Ammon's horn (tissue), 1 donor: ENCODE measurements around the gene SCCPDH.

Experiments
- DNase-seq: peaks from one replicate; pipeline ENCODE4 v3.0.0-alpha.2; 2016; ENCODE audit warnings: low spot score

SCCPDH gene

GRCh38 chr1:246786606-246787238, 62.5 kb downstream of the SCCPDH start:
- no peak for DNase-seq

GRCh38 chr1:246787781-246788513, 63.7 kb downstream of the SCCPDH start:
- no peak for DNase-seq

GRCh38 chr1:246788895-246789338, 64.7 kb downstream of the SCCPDH start:
- no peak for DNase-seq

- DNase-seq: no peak
Observed at GRCh38 chr1:246789454-246790339, 65.5 kb downstream of the SCCPDH start.

GRCh38 chr1:246790364-246790763, 66.2 kb downstream of the SCCPDH start:
- DNase-seq: no peak

GRCh38 chr1:246790833-246791232, 66.6 kb downstream of the SCCPDH start:
- DNase-seq: no peak

DNA sequence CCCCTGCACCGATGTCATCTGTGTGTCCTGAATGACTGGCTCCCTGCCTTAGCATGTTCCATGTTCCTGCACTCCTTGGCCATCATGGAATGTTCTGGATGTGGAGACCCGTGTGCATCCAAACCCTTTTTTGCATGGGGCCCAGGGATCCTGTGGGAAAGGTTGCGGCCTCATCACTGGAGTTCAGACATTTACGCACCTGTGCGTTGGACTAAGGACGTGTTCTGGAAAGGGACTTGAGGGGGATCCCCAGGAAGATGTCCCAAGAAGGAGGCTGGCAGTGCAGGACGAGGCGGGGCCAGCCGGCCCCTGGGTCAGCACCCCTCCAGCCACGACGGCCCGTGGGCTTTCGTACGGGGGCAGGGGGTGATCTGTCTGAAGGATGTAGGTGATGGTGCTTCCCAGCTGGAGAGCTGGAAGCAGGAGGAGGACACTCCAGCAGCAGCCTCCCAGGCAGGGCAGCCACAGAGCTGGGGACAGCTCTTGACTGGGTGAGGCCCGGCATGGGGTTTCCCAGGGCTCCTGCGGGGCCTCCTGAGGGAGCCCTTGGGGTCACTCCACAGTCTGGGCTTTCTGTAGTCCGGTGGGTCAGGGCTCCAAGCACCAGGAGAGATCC, 67.2 kb downstream of the SCCPDH start:
- DNase-seq: no peak

- DNase-seq: no peak
Observed at GRCh38 chr1:246792603-246793002, 68.4 kb downstream of the SCCPDH start.

DNA sequence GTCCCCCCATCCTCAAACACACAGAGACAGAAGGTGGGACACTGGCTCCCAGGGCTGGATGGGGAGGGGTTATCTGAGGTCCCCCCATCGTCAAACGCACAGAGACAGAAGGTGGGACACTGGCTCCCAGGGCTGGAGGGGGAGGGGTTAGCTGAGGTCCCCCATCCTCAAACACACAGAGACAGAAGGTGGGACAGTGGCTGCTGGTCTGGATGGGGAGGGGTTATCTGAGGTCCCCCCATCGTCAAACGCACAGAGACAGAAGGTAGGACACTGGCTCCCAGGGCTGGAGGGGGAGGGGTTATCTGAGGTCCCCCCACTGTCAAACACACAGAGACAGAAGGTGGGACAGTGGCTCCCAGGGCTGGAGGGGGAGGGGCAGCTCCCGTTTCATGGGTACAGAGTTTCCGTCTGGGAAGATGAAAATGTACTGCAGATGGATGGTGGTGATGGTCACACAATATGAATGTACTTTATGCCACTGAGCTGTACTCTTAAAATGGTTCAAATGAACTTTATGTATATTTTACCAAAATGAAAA, 69.2 kb downstream of the SCCPDH start:
- no peak for DNase-seq

DNA sequence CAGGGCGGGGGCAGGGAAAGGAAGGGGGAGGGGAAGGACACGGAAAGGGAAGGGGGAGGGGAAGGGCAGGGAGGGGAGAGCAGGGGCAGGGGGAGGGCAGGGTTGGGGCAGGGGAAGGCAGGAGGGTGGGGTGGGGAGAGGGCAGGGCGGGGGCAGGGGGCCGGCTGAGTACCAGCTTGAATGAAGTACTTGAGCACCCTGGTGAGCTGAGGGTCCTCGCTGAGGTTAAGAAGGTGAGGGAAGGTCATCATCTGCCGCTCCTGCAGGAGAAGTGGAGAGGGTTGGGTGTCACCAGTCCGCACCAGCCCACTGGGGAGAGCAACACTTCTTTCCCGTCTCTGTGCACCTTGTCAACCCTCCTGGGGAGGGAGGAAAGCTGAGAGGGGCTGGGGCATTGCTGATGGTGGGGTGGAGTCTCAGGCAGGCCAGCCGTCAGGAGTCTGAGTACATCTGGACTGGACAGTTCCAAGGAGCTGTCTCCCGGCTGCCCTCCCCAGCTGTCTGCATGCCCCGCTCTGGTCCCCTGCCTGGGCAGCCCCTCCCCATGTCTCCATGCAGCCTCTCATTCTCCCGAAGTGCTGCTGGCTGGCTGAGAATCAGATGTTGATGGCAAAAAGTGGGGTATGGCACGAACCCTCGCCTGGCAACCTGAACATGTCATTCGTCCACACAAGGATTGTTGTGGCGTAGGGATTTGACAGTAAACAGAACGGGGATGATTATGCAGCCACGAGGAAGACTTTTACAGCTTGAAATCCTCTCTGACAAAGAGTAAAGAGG, 70.0 kb downstream of the SCCPDH start:
- no peak for DNase-seq

GRCh38 chr1:246794828-246795671, 70.8 kb downstream of the SCCPDH start:
- DNase-seq: no peak

- no peak for DNase-seq
Observed at GRCh38 chr1:246795906-246796694, 71.9 kb downstream of the SCCPDH start.

- DNase-seq: no peak
Observed at GRCh38 chr1:246797157-246797556, 72.9 kb downstream of the SCCPDH start.

DNA sequence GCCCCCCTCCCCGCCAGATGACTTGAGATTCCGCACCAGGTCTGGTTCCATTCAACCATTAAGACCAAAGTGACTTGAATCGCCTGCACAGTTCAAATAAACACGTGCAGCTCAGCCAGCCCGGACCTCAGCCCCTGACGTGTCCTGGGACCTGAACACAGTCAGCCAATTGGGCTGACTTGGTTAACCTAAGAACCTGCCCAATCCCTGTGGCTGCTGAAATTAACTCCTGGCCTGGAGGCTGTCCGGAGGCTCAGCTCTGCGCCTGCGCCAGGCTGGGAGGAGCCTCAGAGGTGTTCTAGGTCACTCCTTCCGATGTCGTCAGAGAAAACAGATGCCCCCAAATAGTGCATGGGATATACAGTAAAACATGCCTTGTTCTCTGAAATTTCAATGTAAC, 73.4 kb downstream of the SCCPDH start:
- no peak for DNase-seq

DNA sequence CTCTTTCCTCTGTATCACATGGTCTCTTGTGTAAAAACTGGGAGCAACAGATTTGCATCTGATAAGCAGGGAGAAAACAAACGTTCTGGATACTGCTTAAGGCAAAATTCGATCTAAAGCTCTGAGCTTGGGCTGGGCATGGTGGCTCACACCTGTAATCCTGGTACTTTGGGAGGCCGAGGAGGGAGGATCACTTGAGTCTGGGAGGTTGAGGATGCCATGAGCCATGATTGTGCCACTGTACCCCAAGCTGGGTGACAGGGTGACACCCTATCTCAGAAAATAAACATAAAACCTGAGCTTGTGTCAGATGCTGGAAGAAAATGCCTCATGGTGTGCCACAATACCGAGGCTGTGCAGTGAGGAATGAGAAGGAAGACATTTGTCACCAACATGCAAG, 73.9 kb downstream of the SCCPDH start:
- no peak for DNase-seq

DNA sequence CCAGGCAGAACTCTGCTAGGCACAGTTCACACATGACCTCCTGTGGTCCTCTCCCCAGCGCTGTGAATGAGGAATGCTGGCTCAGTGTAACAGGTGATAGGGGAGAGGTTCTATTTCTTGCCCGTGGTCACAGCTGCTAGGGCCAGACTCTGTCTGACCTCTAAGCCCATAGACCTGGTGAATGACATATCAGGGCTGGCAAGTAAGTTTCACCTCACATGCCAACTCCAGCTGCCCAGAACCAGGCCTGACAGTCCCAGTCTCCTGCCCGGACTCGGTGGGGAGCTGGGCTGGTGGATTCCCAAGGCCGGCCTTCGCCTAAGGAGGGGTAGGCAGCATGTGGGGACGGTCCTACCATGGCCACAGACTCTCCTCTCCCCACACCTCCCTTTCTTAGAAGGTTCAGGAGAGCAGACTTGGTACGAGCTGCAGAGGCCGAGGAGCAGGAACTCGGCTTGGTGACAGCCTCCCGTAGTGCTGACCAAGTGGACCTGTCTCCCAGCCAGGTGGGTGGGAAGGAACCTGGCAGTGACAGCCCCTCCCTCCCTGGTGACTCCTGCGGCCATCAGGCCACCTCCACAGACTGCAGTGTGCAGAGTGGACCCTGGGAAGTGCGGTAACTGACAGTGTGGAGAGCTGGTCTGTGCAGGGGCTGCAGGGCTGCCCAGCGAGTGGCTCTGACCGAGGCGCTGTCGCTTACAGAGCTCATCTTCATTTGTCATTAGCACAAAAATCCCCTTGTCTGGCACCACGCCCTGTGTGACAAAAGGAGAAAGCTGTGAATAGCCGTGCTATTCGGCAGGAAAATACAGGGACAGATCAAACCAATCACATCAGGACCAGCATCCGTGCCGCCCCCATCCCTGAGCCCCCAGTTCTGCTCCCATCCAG, 74.6 kb downstream of the SCCPDH start:
- no peak for DNase-seq

DNA sequence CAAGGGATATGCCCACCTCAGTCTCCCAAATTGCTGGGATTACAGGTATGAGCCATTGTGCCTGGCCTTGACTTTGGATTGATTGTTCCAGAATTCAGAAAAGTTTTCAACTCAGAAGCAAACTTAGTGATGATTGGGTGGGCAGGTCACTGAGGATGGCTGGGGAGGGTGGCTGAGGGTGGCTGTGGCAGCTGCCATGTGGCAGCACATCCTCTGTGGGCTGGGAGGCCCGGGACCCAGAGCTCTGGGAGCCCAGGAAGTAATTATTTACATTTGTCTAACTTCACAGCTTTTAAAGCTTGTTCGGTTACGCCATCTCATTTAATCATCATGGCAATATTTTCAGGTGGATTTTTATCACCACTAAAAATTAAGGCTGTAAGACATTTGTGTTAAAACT, 76.1 kb downstream of the SCCPDH start:
- DNase-seq: no peak

- no peak for DNase-seq
Observed at GRCh38 chr1:246800756-246801155, 76.5 kb downstream of the SCCPDH start.
